Measurements from ENCODE around the gene DPT. TPM values are rescaled to one million over a fixed set of nuclear protein-coding genes. Genes with fewer than 3 reads are reported as not detected.

The DPT gene
- polyA plus RNA-seq, 1 donor from 2014 or later, result not detected

GRCh38 chr1:168759077-168759476 lies 30.1 kb upstream of the DPT start:
- Histone ChIP-seq H3K27ac (ENCODE audit: low read length) (no peak overlapping the region), H3K27me3 (ENCODE audit: insufficient read depth, low read depth, low read length) (no peaks in the 10 kb centered on the region), H3K4me3 (ENCODE audit: low read length) (no peak overlapping the region)

DNA sequence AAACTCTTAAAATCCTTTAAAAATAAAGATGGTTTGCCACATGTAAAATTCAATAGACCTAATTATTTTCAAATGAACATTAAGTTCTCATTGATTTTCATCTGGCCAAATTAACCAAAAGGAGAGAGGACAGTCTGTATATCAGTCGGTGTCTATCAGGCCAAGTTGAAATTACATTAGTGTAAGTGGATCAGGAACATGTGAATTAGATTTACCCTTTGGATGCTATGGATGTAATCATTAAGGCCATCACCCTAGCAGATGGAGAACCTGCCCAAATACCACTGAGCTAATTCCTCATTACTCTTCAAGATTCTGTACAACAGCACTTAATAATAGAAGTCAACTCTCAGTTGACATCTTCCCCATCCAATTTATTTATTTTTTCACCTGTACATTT lies 29.5 kb upstream of the DPT start:
- Histone ChIP-seq H3K79me2 (replicated peaks; ENCODE audit: insufficient read depth, low read length) (no peaks in the 10 kb centered on the region), H3K4me2 (ENCODE audit: low read length) (no peak overlapping the region), H3K9ac (ENCODE audit: low read length) (no peak overlapping the region), H3K9me3 (ENCODE audit: low read length) (no peaks in the 10 kb centered on the region), H3F3A (ENCODE audit: insufficient read depth, low read length, poor library complexity, severe bottlenecking) (no peaks in the 10 kb centered on the region), H3K27me3 (ENCODE audit: insufficient read depth, low read depth, low read length) (no peaks in the 10 kb centered on the region), H2AFZ (ENCODE audit: low read depth, low read length) (no peak overlapping the region), H3K4me3 (ENCODE audit: low read length) (no peak overlapping the region), H3K36me3 (ENCODE audit: insufficient read depth, low read length) (no peaks in the 10 kb centered on the region), H3K9me2 (ENCODE audit: insufficient read depth, low read length) (no peaks in the 10 kb centered on the region), H3K27ac (ENCODE audit: low read length) (no peak overlapping the region), H4K20me1 (ENCODE audit: insufficient read depth) (no peaks in the 10 kb centered on the region)
- TF ChIP-seq, protein P1, sequence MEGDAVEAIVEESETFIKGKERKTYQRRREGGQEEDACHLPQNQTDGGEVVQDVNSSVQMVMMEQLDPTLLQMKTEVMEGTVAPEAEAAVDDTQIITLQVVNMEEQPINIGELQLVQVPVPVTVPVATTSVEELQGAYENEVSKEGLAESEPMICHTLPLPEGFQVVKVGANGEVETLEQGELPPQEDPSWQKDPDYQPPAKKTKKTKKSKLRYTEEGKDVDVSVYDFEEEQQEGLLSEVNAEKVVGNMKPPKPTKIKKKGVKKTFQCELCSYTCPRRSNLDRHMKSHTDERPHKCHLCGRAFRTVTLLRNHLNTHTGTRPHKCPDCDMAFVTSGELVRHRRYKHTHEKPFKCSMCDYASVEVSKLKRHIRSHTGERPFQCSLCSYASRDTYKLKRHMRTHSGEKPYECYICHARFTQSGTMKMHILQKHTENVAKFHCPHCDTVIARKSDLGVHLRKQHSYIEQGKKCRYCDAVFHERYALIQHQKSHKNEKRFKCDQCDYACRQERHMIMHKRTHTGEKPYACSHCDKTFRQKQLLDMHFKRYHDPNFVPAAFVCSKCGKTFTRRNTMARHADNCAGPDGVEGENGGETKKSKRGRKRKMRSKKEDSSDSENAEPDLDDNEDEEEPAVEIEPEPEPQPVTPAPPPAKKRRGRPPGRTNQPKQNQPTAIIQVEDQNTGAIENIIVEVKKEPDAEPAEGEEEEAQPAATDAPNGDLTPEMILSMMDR (IDR thresholded peaks at IDR 0.05; ENCODE audit: poor library complexity, severe bottlenecking), result no peak
- no peak for TF ChIP-seq REST (IDR thresholded peaks at IDR 0.05; ENCODE audit: borderline replicate concordance)
- TF ChIP-seq MXI1 (conservative IDR thresholded peaks at IDR 0.05; ENCODE audit: poor library complexity, severe bottlenecking), result no peak
- TF ChIP-seq TAF1 (IDR thresholded peaks at IDR 0.05; ENCODE audit: low read depth), result no peak
- TF ChIP-seq RAD21 (conservative IDR thresholded peaks at IDR 0.05), result no peak
- no peak for TF ChIP-seq POLR2AphosphoS5 (IDR thresholded peaks at IDR 0.05)
- no peak for TF ChIP-seq EP300 (conservative IDR thresholded peaks at IDR 0.05; ENCODE audit: poor library complexity, severe bottlenecking)
- no peak for TF ChIP-seq SMC3 (conservative IDR thresholded peaks at IDR 0.05; ENCODE audit: poor library complexity)
- no peak for TF ChIP-seq EZH2 (IDR thresholded peaks at IDR 0.05; ENCODE audit: borderline replicate concordance, insufficient read depth, low read length, poor library complexity, severe bottlenecking)

More at GRCh38 chr1:168759077-168759476, 30.1 kb upstream of the DPT start:
- no peaks in the 10 kb centered on the region for H3K9me3 ChIP-seq (ENCODE audit: low read length)
- H3K9ac ChIP-seq (ENCODE audit: low read length), result no peak overlapping the region
- no peak overlapping the region for H3K4me2 ChIP-seq (ENCODE audit: low read length)
- H4K20me1 ChIP-seq (ENCODE audit: insufficient read depth), result no peaks in the 10 kb centered on the region
- TF ChIP-seq RAD21 (conservative IDR thresholded peaks at IDR 0.05) (no peak), EZH2 (IDR thresholded peaks at IDR 0.05; ENCODE audit: borderline replicate concordance, insufficient read depth, low read length, poor library complexity, severe bottlenecking) (no peak)
- no peaks in the 10 kb centered on the region for H3K79me2 ChIP-seq (replicated peaks; ENCODE audit: insufficient read depth, low read length)
- H3K9me2 ChIP-seq (ENCODE audit: insufficient read depth, low read length), result no peaks in the 10 kb centered on the region
- H2AFZ ChIP-seq (ENCODE audit: low read depth, low read length), result no peak overlapping the region
- no peaks in the 10 kb centered on the region for H3K36me3 ChIP-seq (ENCODE audit: insufficient read depth, low read length)
- H3F3A ChIP-seq (ENCODE audit: insufficient read depth, low read length, poor library complexity, severe bottlenecking), result no peaks in the 10 kb centered on the region

Measured in neural cell (in vitro differentiated cells).